Suprapubic skin (tissue), 4 donors: ENCODE results near the gene CPO. TPM values are rescaled to one million over a fixed set of nuclear protein-coding genes. Genes with fewer than 3 reads are reported as not detected.

Experiments used
- DNase-seq, 2 donors: peaks; one replicate each; pipeline ENCODE4 v3.0.0-alpha.2; 2019; ENCODE audit warnings: low spot score in 2 of 2
- H3K27ac ChIP-seq: fragments of 200-600 bp; sonication (generic); one replicate; pipeline ENCODE4 v1.5.1; 2019
- H3K27me3 ChIP-seq: fragments of 200-600 bp; sonication (generic); one replicate; pipeline ENCODE4 v1.5.1; 2019
- H3K36me3 ChIP-seq: fragments of 200-600 bp; sonication (generic); one replicate; pipeline ENCODE4 v1.5.1; 2019
- H3K4me1 ChIP-seq: fragments of 200-600 bp; sonication (generic); one replicate; pipeline ENCODE4 v1.5.1; 2019
- H3K4me3 ChIP-seq: fragments of 200-600 bp; sonication (generic); one replicate; pipeline ENCODE4 v1.5.1; 2019; ENCODE audit warnings: mild to moderate bottlenecking
- H3K9me3 ChIP-seq: fragments of 200-600 bp; sonication (generic); one replicate; pipeline ENCODE4 v1.5.1; 2019
- CTCF ChIP-seq, 2 donors: fragments of 200-600 bp in 1 of 2; fragments of 450-650 bp in 1 of 2; sonication (generic) in 1 of 2; IDR thresholded peaks; one replicate each; pipeline ENCODE4 v1.5.1; 2016 to 2019; ENCODE audit warnings: antibody characterized with exemption in 2 of 2, mild to moderate bottlenecking in 1 of 2, moderate library complexity in 1 of 2
- EP300 ChIP-seq: sonication (generic); formaldehyde crosslinking; IDR thresholded peaks from one replicate; pipeline ENCODE4 v1.6.1; 2017; ENCODE audit warnings: antibody characterized with exemption
- POLR2A ChIP-seq, 2 donors: fragments of 450-650 bp; IDR thresholded peaks; one replicate each; pipeline ENCODE4 v1.6.1; 2017; ENCODE audit warnings: antibody characterized with exemption in 2 of 2, mild to moderate bottlenecking in 2 of 2, moderate library complexity in 2 of 2
- POLR2AphosphoS5 ChIP-seq, 3 donors: sonication (generic); formaldehyde crosslinking; IDR thresholded peaks; one replicate each; pipeline ENCODE4 v1.6.1; 2017; ENCODE audit warnings: antibody characterized with exemption in 3 of 3
- WGBS: methylation state at CpG from one replicate; pipeline ENCODE4 v1.1.5; 2018; 5-methylcytosine and 5-hydroxymethylcytosine counted together
- total RNA-seq, 4 donors: library from RNA; depleted of rRNA; stranded (reverse); fragments of >200 nt; gene quantifications; one replicate each; pipeline ENCODE4 v1.1.0, GENCODE V29; 2016

Gene CPO
- total RNA-seq, 4 donors from 2014 or later: 0.89 TPM; not detected in 3

GRCh38 chr2:206920310-206920709, 19.0 kb upstream of the CPO start:
- no peak for DNase-seq
- no peaks in the 10 kb centered on the region for H3K36me3 ChIP-seq
- H3K9me3 ChIP-seq: no peaks in the 10 kb centered on the region
- 94% methylated on average over 2 of the region's 3 CpGs for WGBS
- no peaks in the 10 kb centered on the region for H3K27me3 ChIP-seq
- no peaks in the 10 kb centered on the region for H3K4me1 ChIP-seq
- H3K4me3 ChIP-seq: no peak overlapping the region
- no peak overlapping the region for H3K27ac ChIP-seq
- TF ChIP-seq POLR2AphosphoS5 (IDR thresholded peaks at IDR 0.05) (no peak), CTCF (IDR thresholded peaks at IDR 0.05) (no peak), POLR2A (IDR thresholded peaks at IDR 0.05) (no peak), EP300 (no peak)

GRCh38 chr2:206920951-206921350, 18.4 kb upstream of the CPO start:
- no peak for TF ChIP-seq CTCF (IDR thresholded peaks at IDR 0.05)
- no peak for TF ChIP-seq EP300
- no peak for TF ChIP-seq POLR2A (IDR thresholded peaks at IDR 0.05)
- no peak for TF ChIP-seq POLR2AphosphoS5 (IDR thresholded peaks at IDR 0.05)
- no peaks in the 10 kb centered on the region for H3K4me1 ChIP-seq
- H3K4me3 ChIP-seq: no peak overlapping the region
- no peaks in the 10 kb centered on the region for H3K36me3 ChIP-seq
- no peaks in the 10 kb centered on the region for H3K9me3 ChIP-seq
- 65% methylated on average over 2 of the region's 2 CpGs for WGBS
- DNase-seq: no peak
- no peak overlapping the region for H3K27ac ChIP-seq
- no peaks in the 10 kb centered on the region for H3K27me3 ChIP-seq

- whole genome bisulfite sequencing: 81% methylated on average over 5 of the region's 5 CpGs
- no peaks in the 10 kb centered on the region for H3K27me3 ChIP-seq
- TF ChIP-seq POLR2AphosphoS5 (IDR thresholded peaks at IDR 0.05): no peak
- no peak for TF ChIP-seq POLR2A (IDR thresholded peaks at IDR 0.05)
- TF ChIP-seq EP300: no peak
- TF ChIP-seq CTCF (IDR thresholded peaks at IDR 0.05): no peak
- no peaks in the 10 kb centered on the region for H3K4me1 ChIP-seq
- H3K36me3 ChIP-seq: no peaks in the 10 kb centered on the region
- no peak overlapping the region for H3K4me3 ChIP-seq
- DNase-seq: no peak
- no peaks in the 10 kb centered on the region for H3K9me3 ChIP-seq
- no peak overlapping the region for H3K27ac ChIP-seq
These were observed 17.8 kb upstream of the CPO start for GRCh38 chr2:206921529-206921928.

- Histone ChIP-seq H3K9me3 (no peaks in the 10 kb centered on the region), H3K4me1 (no peaks in the 10 kb centered on the region), H3K4me3 (no peak overlapping the region), H3K36me3 (no peaks in the 10 kb centered on the region), H3K27me3 (no peaks in the 10 kb centered on the region), H3K27ac (no peak overlapping the region)
- WGBS: 52% methylated on average over 2 of the region's 2 CpGs
- TF ChIP-seq CTCF (IDR thresholded peaks at IDR 0.05) (no peak), POLR2AphosphoS5 (IDR thresholded peaks at IDR 0.05) (no peak), EP300 (no peak), POLR2A (IDR thresholded peaks at IDR 0.05) (no peak)
- DNase-seq: no peak
These were observed 3.1 kb upstream of the CPO start for GRCh38 chr2:206935991-206936842.

GRCh38 chr2:206936843-206937230, 2.5 kb upstream of the CPO start:
- TF ChIP-seq EP300 (no peak), CTCF (IDR thresholded peaks at IDR 0.05) (no peak), POLR2AphosphoS5 (IDR thresholded peaks at IDR 0.05) (no peak), POLR2A (IDR thresholded peaks at IDR 0.05) (no peak)
- H3K27ac ChIP-seq: no peak overlapping the region
- H3K36me3 ChIP-seq: no peaks in the 10 kb centered on the region
- no peak overlapping the region for H3K4me3 ChIP-seq
- H3K9me3 ChIP-seq: no peaks in the 10 kb centered on the region
- no peaks in the 10 kb centered on the region for H3K27me3 ChIP-seq
- DNase-seq: no peak
- 26% methylated on average over 2 of the region's 2 CpGs for WGBS
- H3K4me1 ChIP-seq: no peaks in the 10 kb centered on the region
